ENCODE measurements around the gene CBX1.

DNA sequence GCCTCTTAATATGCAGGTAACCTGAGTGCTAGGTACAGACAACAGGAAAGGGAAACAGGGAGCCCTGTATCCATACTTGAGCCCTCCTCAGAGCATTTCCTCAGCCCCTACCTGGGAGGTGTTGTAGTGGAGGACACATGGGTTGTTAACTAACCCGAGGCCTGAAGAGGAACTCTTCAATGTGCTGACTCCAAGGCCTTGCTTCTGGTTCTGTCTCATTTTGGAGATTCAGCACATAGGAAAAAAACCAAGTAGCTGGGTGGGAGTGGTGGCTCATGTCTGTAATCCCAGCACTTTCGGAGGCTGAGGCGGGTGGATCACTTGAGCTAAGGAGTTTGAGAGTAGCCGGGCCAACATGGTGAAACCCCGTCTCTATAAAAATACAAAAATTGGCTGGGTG lies 31.1 kb upstream of the CBX1 start:
- TF ChIP-seq, protein P1, sequence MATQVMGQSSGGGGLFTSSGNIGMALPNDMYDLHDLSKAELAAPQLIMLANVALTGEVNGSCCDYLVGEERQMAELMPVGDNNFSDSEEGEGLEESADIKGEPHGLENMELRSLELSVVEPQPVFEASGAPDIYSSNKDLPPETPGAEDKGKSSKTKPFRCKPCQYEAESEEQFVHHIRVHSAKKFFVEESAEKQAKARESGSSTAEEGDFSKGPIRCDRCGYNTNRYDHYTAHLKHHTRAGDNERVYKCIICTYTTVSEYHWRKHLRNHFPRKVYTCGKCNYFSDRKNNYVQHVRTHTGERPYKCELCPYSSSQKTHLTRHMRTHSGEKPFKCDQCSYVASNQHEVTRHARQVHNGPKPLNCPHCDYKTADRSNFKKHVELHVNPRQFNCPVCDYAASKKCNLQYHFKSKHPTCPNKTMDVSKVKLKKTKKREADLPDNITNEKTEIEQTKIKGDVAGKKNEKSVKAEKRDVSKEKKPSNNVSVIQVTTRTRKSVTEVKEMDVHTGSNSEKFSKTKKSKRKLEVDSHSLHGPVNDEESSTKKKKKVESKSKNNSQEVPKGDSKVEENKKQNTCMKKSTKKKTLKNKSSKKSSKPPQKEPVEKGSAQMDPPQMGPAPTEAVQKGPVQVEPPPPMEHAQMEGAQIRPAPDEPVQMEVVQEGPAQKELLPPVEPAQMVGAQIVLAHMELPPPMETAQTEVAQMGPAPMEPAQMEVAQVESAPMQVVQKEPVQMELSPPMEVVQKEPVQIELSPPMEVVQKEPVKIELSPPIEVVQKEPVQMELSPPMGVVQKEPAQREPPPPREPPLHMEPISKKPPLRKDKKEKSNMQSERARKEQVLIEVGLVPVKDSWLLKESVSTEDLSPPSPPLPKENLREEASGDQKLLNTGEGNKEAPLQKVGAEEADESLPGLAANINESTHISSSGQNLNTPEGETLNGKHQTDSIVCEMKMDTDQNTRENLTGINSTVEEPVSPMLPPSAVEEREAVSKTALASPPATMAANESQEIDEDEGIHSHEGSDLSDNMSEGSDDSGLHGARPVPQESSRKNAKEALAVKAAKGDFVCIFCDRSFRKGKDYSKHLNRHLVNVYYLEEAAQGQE (IDR thresholded peaks at IDR 0.05), result no peak
- TF ChIP-seq, protein P2, sequence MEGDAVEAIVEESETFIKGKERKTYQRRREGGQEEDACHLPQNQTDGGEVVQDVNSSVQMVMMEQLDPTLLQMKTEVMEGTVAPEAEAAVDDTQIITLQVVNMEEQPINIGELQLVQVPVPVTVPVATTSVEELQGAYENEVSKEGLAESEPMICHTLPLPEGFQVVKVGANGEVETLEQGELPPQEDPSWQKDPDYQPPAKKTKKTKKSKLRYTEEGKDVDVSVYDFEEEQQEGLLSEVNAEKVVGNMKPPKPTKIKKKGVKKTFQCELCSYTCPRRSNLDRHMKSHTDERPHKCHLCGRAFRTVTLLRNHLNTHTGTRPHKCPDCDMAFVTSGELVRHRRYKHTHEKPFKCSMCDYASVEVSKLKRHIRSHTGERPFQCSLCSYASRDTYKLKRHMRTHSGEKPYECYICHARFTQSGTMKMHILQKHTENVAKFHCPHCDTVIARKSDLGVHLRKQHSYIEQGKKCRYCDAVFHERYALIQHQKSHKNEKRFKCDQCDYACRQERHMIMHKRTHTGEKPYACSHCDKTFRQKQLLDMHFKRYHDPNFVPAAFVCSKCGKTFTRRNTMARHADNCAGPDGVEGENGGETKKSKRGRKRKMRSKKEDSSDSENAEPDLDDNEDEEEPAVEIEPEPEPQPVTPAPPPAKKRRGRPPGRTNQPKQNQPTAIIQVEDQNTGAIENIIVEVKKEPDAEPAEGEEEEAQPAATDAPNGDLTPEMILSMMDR (IDR thresholded peaks at IDR 0.05; ENCODE audit: low read depth, low read length, missing input control), result no peak
- TF ChIP-seq NR2F2 (IDR thresholded peaks at IDR 0.05), result no peak
